DOHH2 (cell line): Measurements from ENCODE around the gene CEACAM5.

ENCODE experiments used
- EZH2phosphoT487 ChIP-seq: fragments of 200-600 bp; sonication (generic); IDR thresholded peaks from 2 replicates; pipeline ENCODE4 v1.6.1; 2017; ENCODE audit warnings: borderline replicate concordance, mild to moderate bottlenecking, antibody characterized with exemption, low read length, moderate library complexity, mixed read lengths
- TF ChIP-seq, protein P1 (sequence below): fragments of 200-600 bp; sonication (generic); IDR thresholded peaks from one replicate; pipeline ENCODE4 v1.5.1; 2014; ENCODE audit warnings: antibody characterized with exemption, mild to moderate bottlenecking, low read depth, low read length; ENCODE audit not compliant: poor library complexity, severe bottlenecking

DNA sequence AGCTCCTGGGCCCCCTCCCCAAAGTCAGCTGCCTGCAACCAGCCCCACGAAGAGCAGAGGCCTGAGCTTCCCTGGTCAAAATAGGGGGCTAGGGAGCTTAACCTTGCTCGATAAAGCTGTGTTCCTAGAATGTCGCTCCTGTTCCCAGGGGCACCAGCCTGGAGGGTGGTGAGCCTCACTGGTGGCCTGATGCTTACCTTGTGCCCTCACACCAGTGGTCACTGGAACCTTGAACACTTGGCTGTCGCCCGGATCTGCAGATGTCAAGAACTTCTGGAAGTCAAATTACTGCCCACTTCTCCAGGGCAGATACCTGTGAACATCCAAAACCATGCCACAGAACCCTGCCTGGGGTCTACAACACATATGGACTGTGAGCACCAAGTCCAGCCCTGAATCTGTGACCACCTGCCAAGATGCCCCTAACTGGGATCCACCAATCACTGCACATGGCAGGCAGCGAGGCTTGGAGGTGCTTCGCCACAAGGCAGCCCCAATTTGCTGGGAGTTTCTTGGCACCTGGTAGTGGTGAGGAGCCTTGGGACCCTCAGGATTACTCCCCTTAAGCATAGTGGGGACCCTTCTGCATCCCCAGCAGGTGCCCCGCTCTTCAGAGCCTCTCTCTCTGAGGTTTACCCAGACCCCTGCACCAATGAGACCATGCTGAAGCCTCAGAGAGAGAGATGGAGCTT, 4.7 kb upstream of the CEACAM5 start:
- TF ChIP-seq, protein P1, sequence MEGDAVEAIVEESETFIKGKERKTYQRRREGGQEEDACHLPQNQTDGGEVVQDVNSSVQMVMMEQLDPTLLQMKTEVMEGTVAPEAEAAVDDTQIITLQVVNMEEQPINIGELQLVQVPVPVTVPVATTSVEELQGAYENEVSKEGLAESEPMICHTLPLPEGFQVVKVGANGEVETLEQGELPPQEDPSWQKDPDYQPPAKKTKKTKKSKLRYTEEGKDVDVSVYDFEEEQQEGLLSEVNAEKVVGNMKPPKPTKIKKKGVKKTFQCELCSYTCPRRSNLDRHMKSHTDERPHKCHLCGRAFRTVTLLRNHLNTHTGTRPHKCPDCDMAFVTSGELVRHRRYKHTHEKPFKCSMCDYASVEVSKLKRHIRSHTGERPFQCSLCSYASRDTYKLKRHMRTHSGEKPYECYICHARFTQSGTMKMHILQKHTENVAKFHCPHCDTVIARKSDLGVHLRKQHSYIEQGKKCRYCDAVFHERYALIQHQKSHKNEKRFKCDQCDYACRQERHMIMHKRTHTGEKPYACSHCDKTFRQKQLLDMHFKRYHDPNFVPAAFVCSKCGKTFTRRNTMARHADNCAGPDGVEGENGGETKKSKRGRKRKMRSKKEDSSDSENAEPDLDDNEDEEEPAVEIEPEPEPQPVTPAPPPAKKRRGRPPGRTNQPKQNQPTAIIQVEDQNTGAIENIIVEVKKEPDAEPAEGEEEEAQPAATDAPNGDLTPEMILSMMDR, result no peak
- TF ChIP-seq EZH2phosphoT487, result no peak
